CD4-positive, alpha-beta T cell treated with Interleukin-17A for 1 hour (primary cell): ENCODE results near the gene CRY1.
"Not testable (repeated sequence)": the region's sequence is repeated elsewhere in the genome, so short reads cannot be mapped to it uniquely, and the experiment has no call there.

Experiments
- DNase-seq: peaks from one replicate; pipeline ENCODE4 v3.0.0-alpha.2; 2020

CRY1 gene

DNA sequence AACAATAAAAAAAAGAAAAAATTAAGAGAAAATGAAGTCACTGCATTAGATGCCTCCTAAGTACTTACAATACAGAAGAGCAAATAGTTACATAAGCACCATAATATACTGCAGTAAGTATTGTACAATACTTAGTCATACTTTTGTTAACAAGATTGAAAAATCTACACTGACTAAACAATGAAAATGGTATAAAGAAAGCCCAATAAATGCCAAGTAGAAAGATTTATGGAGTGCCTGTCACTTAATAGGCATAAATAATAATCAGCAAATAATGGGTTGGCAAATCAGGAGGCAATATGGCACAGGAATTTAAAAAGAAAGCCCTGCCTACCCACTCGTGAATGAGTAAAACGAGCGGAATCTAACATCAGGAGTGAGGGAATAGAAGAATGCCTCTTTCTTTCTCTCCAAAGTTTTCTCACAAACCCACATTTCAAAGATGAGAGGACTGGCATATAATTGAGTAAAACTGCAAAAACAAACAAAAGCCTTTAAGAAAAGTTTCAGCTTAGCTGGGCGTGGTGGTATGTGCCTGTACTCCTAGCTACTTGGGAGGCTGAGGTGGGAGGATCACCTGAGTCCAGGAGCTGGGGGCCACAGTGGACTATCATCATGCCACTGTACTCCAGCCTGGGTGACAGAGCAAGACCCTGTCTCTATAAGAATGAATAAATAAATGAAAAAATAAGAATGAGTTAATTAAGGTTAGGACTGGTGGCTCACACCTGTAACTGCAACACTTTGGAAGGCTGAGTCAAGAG lies 36.1 kb downstream of the CRY1 start:
- DNase-seq = no peak

DNA sequence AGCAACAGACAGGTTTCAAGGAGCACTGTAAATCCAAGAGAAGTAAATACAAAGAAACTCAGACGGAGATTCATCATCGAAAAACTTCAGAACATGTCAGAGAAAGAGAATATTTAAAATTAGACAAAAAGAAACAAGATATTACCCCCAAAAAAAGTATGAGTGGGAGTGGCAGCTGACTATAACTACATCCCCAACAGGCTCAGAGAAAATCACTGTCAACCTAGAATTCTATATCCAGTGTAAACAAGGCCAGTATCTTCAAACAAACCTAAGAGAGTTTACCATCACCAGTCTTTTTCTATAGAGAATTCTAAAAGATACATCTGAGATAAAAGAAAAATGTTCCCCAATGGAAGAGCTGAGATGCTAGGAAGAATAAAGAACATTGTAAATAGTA lies 39.6 kb downstream of the CRY1 start:
- no peak for DNase-seq

DNA sequence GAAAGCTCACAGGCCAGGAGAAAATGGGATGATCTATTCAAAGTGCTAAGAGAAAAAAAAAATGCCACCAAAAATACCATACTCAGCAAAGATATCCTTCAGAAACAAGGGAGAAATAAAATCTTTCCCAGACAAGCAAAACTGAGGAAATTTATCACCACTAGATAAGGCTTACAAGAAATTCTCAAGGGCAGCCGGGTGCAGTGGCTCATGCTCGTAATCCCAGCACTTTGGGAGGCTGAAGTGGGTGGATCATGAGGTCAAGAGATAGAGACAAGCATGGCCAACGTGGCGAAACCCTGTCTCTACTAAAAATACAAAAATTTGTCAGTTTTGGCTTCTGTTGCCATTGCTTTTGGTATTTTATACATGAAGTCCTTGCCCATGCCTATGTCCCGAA lies 48.2 kb downstream of the CRY1 start:
- DNase-seq = no peak

DNA sequence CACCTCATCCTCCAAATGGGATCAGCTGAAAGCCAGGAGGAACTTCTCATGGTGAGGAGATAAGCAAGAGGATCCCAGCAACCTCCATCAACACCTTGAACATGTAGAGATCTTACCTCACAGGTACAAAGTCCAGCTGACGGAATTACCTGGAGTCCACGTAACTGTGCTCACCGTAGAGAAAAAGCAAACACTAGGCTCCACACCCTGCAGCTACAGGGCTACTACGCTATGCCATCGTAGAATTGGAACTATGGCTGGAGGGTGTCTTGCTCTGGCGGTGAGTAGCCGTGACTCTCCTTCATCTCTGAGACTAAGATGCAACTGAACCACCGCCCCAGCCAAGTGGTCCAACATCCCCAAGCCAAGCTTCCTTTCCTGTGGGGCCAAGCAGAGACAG lies 50.5 kb downstream of the CRY1 start:
- DNase-seq = no peak

DNA sequence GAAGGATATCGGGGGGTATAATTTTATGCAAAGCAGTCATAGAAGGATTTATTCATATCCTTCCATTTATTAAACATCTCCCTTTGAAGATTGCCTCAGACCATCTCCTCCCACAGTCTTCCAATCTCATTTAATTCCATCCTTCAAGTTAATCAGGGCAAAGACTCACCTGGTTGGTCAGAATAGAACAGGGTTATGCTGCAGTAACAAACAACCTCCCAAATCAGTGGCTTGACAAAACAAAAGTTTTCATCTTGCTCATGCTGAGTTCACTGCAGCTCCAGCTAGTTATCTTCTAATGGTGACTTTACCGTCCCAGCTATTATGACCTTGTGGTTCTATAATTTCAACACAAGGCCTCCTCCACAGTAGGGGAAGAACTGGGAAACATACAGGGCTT lies 57.6 kb downstream of the CRY1 start:
- DNase-seq = no peak

DNA sequence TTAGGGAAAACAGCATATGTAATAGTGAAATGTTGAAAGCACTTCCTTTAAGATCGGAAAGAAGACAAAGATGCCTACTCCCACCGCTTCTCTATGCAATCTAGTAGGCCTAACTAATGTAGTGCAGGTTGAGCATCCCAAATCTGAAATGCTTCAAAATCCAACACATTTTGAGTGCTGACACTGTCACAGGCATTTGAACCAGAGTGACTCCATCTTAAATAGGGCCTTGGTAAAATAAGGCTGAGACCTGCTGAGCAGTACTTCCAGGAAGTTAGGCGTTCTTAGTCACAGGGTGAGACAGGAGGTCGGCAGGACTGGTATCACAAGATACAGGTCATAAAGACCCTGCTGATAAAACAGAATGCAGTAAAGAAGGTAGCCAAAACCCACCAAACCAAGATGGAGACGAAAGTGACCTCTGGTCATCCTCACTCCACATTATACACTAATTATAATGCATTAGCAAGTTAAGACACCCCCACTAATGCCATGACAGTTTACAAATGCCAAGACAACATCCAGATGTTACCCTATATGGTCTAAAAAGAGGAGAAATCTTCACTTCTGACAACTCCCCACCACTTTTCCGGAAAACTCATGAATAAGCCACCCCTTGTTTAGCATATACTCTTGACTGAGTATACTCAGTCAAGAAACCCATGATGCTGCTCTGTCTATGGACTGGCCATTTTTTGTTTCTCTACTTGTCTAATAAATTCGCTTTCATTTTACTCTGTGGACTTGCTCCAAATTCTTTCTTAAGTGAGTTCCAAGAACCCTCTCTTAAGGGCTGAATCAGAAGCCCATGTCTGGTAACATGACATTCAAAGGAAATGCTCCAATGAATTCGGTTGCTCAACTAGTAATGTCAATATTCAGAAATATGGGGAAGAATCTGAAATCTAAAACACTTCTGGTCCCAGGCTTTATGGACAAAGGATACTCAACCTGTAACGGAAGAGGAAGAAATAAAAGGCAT lies 59.3 kb downstream of the CRY1 start:
- DNase-seq = no peak

DNA sequence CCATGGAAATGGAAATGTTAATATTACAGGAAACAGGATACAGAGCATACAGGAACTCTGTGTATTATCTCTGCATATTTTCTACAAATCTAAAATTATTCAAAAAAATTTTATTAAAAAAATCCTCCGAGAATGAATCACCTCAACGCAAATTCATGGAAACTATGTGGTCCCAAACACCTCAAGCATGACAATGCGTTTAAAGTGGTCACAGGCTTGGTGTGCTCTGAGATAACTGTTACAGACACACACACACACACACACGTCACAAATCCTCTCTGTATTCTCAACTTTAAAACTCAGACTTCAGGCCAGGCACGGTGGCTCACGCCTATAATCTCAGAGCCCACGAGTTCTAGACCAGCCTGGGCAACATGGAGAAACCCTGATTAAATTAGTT lies 61.1 kb downstream of the CRY1 start:
- DNase-seq = no peak

DNA sequence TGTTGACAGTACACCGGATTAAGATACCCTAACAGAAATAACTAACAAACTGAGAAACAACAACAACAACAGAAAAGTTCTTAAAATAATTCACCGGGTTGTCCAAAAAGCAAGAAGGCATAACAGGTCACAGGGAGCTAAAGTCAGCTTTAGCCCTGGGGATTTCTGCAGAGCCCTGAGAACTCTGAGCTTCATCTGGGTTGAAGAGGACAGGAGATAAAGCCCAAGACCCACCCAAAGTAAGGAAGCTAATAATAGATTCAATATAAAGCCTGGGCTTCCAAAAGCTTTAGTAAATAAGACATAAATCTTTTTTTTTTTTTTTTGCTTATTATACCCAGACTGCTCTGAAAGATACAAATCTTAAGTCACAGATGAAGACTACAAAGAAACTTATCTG lies 62.3 kb downstream of the CRY1 start:
- no peak for DNase-seq

DNA sequence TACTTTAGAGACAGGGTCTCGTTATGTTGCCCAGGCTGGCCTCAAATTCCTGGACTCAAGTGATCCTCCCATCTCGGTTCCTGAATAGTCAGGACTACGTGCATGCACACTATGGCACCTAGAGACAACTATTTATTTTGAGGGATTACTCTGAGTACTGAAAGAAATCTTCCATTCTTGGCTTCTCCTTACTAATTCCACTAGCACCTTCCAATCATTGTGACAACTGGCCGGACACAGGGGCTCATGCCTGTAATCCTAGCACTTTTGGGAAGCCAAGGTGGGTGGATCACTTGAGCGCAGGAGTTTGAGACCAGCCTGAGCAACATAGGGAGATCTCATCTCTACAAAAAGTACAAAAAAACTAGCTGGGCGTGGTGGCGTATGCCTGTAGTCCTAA lies 64.3 kb downstream of the CRY1 start:
- DNase-seq = no peak

DNA sequence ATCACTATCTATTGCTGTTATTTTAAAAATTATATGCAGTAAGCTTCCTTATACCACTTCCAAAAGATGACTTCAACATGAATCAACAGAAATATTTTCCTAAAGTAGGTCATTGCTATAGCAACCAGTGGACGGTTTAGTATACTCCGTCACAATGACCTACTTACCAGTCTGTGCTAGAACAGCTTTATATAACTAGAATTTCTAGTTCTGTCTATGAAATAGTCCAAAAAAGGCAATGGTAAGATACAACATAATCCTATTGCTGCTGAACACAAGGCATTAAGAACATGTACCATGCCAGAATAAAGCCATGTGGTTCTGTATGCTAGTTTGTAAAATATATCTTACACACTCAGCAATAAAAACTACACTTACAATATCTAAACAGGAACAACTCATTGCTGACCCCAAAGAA lies 65.7 kb downstream of the CRY1 start:
- DNase-seq = peak; percentile 89

DNA sequence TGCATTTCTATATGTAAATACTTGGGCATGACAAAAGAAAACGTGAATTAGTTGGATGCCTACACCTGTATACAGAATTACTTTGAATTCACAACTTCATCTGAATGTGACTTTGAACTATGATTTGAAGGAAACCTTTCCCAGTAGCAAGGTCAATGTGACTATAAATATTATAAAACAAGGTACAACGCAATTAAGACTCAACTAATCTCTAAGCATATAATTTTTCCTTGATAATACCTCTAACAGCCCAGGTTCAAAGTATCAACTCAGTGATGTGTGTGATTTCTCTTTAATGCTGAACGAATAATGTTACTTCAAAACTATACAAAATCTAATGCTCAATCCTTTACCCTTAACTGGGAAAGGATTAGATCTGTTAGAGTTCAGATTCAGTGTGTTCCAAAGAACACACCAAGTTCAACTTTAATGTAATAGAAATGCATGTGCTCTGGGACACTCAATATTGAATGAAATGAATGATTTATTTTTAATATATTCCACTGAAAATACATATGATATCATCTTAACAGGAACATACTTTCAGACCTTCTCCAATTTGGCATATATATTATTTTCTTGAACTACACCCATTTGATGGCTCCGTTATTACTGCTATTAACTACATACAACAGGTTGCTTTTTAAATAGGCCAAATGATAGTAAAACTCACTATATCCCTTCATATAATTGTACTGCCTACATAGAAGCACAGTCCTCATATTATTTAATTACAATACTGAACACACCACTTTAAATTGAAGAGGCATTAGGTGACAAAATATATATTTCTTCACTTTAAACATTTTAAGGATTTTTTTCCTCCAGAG lies 66.3 kb downstream of the CRY1 start:
- DNase-seq = no peak

DNA sequence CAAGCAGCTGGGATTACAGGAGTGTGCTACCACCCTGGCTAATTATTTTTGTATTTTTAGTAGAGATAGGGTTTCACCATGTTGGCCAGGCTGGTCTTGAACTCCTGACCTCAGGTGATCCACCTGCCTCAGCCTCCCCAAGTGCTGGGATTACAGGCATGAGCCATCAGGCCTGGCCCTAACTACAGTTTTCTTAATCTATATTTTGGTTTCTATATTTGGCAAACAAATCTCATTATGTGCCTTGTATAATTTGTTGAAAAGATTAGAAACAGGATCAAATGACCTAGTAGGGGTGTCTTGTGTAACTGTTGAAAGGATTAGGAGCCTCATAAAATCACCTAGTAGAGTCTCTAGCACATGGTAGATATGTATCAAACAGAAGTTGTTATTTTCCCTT lies 67.0 kb downstream of the CRY1 start:
- not testable (repeated sequence) for DNase-seq

DNA sequence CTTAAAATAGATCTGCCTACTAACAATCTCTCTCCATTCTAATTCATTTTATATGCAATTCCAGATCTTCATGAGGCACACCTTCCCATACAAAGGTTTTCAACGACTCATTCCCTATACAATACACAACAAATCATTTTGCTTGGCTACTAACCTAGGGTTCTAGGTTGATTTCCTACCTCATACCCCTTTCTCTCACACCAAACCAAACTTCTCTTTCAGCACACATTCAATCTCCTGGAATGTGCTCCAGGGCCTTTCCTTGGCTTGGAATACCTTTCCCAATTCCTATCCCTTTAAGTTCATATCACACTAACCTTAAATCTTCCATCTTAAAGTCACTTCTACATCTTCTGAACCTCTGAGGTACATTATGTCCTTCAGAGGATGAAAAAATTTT lies 67.7 kb downstream of the CRY1 start:
- no peak for DNase-seq

DNA sequence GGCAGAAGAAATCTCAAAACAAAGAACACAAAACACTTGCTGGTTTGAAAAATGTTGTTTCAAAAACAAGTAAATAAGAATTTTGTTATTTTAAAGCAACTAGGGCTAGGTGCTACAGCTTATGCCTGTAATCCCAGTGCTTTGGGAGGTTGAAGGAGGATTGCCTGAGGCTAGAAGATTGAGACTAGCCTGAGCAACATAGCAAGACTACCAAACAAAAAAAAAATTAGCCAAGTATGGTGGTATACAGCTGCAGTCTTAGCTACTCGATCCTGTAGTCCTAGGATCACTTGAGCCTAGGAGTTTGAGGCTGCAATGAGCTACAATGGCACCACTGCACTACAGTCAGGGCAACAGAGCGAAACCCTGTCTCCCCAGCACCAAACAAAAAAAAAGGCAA lies 73.8 kb downstream of the CRY1 start:
- DNase-seq = no peak

DNA sequence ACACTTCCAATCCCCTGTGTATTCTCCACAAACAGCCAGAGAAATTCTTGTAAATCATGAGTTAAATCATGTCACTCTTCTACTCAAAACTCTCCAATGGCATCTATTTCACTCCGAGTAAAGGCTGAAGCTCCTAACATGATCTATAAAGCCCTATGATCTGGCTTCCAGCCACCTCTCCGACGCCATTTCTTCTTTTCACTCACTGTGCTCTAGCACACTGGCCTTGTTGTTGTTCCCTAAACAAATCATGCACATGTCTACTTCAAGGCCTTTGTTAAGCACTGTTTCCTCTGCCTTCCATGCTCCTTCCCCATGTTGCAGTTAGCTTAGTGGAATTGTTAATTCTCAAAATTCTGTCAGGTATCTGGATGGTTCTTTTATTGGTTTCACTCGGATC lies 76.3 kb downstream of the CRY1 start:
- DNase-seq = no peak

DNA sequence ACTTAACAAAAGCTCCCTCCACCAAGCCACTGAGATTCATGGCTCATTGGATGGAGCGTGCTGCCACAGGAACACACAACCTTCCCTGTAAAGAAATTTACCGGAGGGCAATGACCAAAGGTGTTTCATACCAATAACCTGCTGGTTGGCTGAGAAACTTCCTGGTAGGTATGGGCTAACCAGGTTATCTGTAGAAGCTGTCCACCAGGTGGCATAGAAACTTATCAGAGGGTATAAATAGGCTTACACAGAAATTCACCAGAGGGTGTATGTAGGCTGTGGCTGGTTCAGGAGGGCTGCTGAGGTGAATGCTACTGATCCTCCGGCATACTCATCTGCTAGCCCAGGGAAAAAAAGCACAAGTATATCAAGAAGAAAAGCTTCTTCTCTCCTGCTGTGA lies 79.3 kb downstream of the CRY1 start:
- DNase-seq = peak; percentile 58

DNA sequence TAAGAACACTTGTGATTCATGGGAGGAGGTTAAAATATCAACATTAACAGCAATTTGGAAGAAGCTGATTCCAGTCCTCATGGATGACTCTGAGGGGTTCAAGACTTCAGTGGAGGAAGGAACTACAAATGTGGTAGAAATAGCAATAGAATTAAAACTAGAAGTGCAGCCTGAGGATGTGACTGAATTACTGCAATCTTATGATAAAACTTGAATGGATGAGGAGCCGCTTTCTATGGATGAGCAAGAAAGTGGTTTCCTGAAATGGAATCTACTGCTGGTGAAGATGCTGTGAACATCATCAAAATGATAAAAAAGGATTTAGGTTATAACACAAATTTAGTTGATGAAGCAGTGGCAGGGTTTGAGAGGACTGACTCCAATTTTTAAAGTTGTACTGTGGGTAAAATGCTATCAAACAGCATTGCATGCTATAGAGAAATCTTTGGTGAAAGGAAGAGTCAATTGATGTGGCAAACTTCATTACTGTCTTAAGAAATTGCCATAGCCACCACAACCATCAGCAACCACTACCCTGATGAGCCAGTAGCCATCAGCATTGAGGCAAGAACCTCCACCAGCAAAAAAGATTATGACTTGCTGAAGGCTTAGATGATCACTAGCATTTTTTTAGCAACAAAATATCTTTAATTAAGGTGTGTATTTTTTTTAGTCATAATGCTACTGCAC lies 80.5 kb downstream of the CRY1 start:
- no peak for DNase-seq

DNA sequence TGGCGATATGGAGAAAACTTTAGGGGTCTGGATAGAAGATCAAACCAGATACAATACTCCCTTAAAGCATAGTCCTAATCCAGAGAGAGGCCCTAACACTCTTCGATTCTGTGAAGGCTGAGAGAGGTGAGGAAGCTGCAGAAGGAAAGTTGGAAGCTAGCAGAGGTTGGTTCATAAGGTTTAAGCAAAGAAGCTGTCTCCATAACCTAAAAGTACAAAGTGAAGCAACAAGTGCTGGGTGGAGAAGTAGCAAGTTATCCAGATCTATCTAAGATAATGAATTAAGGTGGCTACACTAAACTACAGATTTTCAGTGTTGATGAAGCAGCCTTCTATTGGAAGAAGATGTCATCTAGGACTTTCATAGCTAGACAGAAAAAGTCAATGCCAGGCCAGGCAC lies 81.8 kb downstream of the CRY1 start:
- DNase-seq = no peak

DNA sequence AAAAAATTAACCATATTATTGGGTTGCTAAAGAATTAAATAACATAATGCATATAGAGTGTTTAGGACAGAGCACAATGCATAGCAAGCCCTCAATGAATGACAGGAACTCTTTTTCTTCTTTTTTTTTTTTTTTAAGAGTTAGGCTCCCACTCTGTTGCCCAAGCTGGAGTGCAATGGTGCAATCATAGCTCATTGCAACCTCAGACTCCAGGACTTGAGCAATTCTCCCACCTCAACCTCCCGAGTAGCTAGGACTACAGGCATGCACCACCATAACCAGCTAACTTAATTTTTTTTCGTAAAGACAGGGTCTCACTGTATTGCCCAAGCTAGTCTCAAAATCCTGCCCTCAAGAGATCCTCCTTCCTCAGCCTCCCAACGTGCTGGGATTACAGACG lies 85.9 kb downstream of the CRY1 start:
- DNase-seq = no peak

DNA sequence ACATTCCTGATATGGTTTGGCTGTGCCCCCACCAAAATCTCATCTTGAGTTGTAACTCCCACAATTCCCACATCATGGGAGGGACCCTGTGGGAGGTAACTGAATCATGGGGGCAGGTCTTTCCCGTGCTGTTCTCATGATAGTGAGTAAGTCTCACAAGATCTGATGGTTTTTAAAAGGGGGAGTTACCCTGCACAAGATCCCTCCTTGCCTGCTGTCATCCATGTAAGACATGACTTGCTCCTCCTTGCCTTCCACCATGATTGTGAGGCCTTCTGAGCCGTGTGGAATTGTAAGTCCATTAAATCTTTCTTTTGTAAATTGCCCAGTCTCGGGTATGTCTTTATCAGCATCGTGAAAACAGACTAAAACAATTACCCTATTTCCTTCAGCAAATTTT lies 90.7 kb downstream of the CRY1 start:
- DNase-seq = not testable (repeated sequence)

DNA sequence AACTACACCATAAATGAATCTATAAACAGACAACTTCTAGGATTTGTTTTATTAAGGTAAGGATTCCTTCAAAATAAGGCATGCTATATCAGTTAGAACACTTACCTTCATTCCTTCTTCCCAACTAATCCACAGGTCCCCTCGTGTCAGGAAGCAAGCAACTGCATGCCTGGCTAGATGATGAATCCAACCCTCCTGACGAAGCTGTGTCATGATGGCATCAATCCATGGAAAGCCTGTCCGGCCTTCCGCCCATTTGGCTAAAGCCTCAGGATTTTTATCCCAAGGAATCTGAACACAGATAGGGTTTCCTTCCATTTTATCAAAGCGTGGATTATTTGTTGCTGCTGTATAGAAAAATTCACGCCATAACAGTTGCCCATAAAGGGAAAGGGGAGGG lies 93.9 kb downstream of the CRY1 start:
- no peak for DNase-seq

DNA sequence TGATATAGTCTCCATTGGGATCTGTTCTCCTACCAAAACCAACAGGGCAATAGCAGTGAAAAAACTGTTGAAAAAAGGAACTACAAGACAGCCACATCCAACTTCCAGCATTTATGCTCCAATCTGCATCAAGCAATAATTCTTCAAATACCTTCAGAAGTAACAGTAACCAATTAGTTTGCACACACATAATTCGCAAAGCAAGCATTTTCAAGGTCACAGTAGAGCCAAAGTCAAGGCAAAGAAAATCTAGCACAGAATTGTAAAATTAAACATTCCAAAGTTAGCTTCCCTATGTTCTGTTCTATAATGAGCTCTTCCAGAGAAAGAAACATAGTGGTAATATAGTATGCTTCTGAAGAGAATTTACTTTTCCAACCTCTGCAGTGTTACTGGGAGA lies 95.4 kb downstream of the CRY1 start:
- DNase-seq = no peak

DNA sequence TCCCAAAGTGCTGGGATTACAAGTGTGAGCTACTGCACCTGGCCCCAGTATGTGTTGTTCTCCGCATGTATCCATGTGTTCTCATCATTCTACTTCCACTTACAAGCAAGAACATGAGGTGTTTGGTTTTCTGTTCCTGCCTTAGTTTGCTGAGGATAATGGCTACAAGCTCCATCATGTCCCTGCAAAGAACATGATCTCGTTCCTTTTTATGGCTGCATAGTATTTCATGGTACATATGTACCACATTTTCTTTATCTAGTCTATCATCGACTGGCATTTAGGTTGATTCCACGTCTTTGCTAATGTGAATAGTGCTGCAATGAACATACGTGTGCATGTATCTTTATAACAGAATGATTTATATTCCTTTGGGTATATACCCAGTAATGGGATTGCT lies 97.2 kb downstream of the CRY1 start:
- not testable (repeated sequence) for DNase-seq
